ENCODE results near the gene A4GALT. TPM values are rescaled to one million over a fixed set of nuclear protein-coding genes. Genes with fewer than 3 reads are reported as not detected.

The A4GALT gene
- total and polyA plus RNA-seq, 10 of the 15 experiments (the other 5 are each of a cell fraction or from before 2014, with no cell fraction given), result 0.04 to 3.9 (median 2.3) TPM; not detected in 1

DNA sequence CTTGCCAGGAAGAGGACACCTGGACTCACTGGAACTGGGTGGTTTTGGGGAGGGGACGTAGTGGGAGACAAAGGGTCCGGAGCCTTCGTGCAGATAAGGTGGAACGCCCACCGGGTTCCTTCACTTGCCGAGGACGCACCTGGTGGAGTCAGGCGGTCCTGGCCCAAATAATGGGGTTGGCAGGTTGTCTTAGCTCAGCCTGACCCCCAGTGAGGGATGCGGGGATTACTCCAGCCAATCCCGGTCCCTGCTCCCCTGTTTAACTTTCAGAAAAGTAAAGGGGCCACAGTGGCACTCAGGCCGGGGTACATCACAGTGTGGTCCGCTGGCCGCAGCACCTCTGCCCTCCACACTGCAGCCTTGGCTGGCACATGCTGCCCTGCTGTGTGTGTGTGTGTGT, 18.0 kb downstream of the A4GALT start:
- FAIRE-seq (no peak), ATAC-seq (no peak), DNase-seq (ENCODE audit: low read depth, low spot score) (no peak)
- in situ Hi-C loops (cut with MboI), result no loop called here
- Histone ChIP-seq H3K4me2 (ENCODE audit: control insufficient read depth, insufficient read depth) (no peak overlapping the region), H3K79me2 (ENCODE audit: control insufficient read depth, insufficient read depth, low read length) (peaks cover 6% of the 10 kb centered on the region), H3K27me3 (replicated peaks in 1 of 2; ENCODE audit: control insufficient read depth in 2 of 2, insufficient read depth in 2 of 2, low read length in 1 of 2) (no peaks in the 10 kb centered on the region), H4K20me1 (ENCODE audit: control insufficient read depth, insufficient read depth) (no peaks in the 10 kb centered on the region), H3K27ac (ENCODE audit: control insufficient read depth, insufficient read depth) (no peak overlapping the region), H3K4me1 (ENCODE audit: control insufficient read depth, insufficient read depth, low read length) (peaks cover 3% of the 10 kb centered on the region), H3K36me3 (ENCODE audit: control insufficient read depth in 2 of 2, insufficient read depth in 2 of 2, low read length in 1 of 2) (peaks cover 0 to 3% of the 10 kb centered on the region in 2 experiments; a peak in 3 of 4 replicates), H3K9ac (ENCODE audit: control insufficient read depth, insufficient read depth, low read length) (no peak overlapping the region), H3K4me3 (no peak overlapping the region), H3K9me3 (replicated peaks; ENCODE audit: control insufficient read depth, insufficient read depth, low read length) (no peaks in the 10 kb centered on the region), H2AFZ (ENCODE audit: control insufficient read depth, low read depth, low read length) (no peak overlapping the region)
- WGBS (ENCODE audit: insufficient coverage, insufficient replicate concordance, low lambda C conversion rate, missing lambda C conversion rate), result 83% methylated on average over 13 of the region's 13 CpGs
- RAD21 ChIA-PET (ENCODE audit: unreplicated experiment), result no interaction called here
- no peak for TF ChIP-seq GATAD2B (conservative IDR thresholded peaks at IDR 0.05; ENCODE audit: low read depth)
- SMC1A ChIA-PET (ENCODE audit: uncharacterized antibody, unreplicated experiment), result no interaction called here
- POLR2A ChIA-PET, result no interaction called here
- CTCF ChIA-PET, result no interaction called here
- intact Hi-C loops (cut with micrococcal nuclease; ENCODE audit: unreplicated experiment), result no loop called here
- no TSS peak for BruUV-seq (replicated peaks)

DNA sequence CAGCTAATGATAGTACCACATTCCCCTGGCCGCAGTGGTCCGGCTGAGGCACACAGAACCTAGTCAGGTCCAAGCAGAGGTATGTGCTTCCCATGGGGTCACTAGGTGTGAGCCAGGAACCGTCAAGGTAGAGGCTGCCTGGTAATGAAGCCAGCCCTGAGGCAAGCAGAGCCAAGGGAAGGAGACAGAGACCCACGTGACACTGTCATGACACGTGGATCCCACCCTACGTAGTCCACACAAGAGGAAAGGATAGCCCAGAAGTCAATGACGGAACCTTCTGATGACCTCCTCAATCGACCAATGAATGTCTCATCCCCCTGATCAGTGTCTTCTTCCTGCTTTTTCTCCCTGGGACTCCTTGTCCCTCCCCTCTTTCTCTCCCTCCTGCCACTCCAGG, 19.0 kb downstream of the A4GALT start:
- Histone ChIP-seq H3K4me1 (ENCODE audit: control insufficient read depth, insufficient read depth, low read length) (no peaks in the 10 kb centered on the region; the same call in 1 of the 2 replicates), H3K36me3 (ENCODE audit: control insufficient read depth in 2 of 2, insufficient read depth in 2 of 2, low read length in 1 of 2) (peaks cover 0 to 3% of the 10 kb centered on the region in 2 experiments; a peak in 3 of 4 replicates), H3K27ac (ENCODE audit: control insufficient read depth, insufficient read depth) (no peak overlapping the region), H3K4me2 (ENCODE audit: control insufficient read depth, insufficient read depth) (no peak overlapping the region), H3K4me3 (no peak overlapping the region), H2AFZ (ENCODE audit: control insufficient read depth, low read depth, low read length) (no peak overlapping the region), H3K79me2 (ENCODE audit: control insufficient read depth, insufficient read depth, low read length) (peaks cover 2% of the 10 kb centered on the region), H3K9me3 (replicated peaks; ENCODE audit: control insufficient read depth, insufficient read depth, low read length) (no peaks in the 10 kb centered on the region), H3K27me3 (replicated peaks in 1 of 2; ENCODE audit: control insufficient read depth in 2 of 2, insufficient read depth in 2 of 2, low read length in 1 of 2) (no peaks in the 10 kb centered on the region), H4K20me1 (ENCODE audit: control insufficient read depth, insufficient read depth) (no peaks in the 10 kb centered on the region), H3K9ac (ENCODE audit: control insufficient read depth, insufficient read depth, low read length) (no peak overlapping the region)
- no TSS peak for BruUV-seq (replicated peaks)
- intact Hi-C loops (cut with micrococcal nuclease; ENCODE audit: unreplicated experiment) (no loop called here), in situ Hi-C loops (cut with MboI) (no loop called here)
- CTCF ChIA-PET, result no interaction called here
- SMC1A ChIA-PET (ENCODE audit: uncharacterized antibody, unreplicated experiment), result no interaction called here
- RAD21 ChIA-PET (ENCODE audit: unreplicated experiment), result no interaction called here
- FAIRE-seq (no peak), DNase-seq (ENCODE audit: low read depth, low spot score) (no peak), ATAC-seq (no peak)
- POLR2A ChIA-PET, result no interaction called here
- TF ChIP-seq NR2C1 (IDR thresholded peaks at IDR 0.05) (no peak), SIN3A (IDR thresholded peaks at IDR 0.05; ENCODE audit: low read depth, low read length) (no peak), STAT1 (conservative IDR thresholded peaks at IDR 0.05) (no peak), SP1 (IDR thresholded peaks at IDR 0.05; ENCODE audit: low read depth, low read length) (no peak), RFX5 (IDR thresholded peaks at IDR 0.05; ENCODE audit: low read depth, low read length) (no peak), JUNB (IDR thresholded peaks at IDR 0.05) (no peak), ZNF24 (IDR thresholded peaks at IDR 0.05) (no peak)
- TF ChIP-seq, protein P1, sequence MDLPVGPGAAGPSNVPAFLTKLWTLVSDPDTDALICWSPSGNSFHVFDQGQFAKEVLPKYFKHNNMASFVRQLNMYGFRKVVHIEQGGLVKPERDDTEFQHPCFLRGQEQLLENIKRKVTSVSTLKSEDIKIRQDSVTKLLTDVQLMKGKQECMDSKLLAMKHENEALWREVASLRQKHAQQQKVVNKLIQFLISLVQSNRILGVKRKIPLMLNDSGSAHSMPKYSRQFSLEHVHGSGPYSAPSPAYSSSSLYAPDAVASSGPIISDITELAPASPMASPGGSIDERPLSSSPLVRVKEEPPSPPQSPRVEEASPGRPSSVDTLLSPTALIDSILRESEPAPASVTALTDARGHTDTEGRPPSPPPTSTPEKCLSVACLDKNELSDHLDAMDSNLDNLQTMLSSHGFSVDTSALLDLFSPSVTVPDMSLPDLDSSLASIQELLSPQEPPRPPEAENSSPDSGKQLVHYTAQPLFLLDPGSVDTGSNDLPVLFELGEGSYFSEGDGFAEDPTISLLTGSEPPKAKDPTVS (IDR thresholded peaks at IDR 0.05; ENCODE audit: low read depth, low read length), result no peak
- TF ChIP-seq, protein P2, sequence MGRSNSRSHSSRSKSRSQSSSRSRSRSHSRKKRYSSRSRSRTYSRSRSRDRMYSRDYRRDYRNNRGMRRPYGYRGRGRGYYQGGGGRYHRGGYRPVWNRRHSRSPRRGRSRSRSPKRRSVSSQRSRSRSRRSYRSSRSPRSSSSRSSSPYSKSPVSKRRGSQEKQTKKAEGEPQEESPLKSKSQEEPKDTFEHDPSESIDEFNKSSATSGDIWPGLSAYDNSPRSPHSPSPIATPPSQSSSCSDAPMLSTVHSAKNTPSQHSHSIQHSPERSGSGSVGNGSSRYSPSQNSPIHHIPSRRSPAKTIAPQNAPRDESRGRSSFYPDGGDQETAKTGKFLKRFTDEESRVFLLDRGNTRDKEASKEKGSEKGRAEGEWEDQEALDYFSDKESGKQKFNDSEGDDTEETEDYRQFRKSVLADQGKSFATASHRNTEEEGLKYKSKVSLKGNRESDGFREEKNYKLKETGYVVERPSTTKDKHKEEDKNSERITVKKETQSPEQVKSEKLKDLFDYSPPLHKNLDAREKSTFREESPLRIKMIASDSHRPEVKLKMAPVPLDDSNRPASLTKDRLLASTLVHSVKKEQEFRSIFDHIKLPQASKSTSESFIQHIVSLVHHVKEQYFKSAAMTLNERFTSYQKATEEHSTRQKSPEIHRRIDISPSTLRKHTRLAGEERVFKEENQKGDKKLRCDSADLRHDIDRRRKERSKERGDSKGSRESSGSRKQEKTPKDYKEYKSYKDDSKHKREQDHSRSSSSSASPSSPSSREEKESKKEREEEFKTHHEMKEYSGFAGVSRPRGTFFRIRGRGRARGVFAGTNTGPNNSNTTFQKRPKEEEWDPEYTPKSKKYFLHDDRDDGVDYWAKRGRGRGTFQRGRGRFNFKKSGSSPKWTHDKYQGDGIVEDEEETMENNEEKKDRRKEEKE (IDR thresholded peaks at IDR 0.05), result no peak
- 66% methylated on average over 8 of the region's 8 CpGs for whole genome bisulfite sequencing (ENCODE audit: insufficient coverage, insufficient replicate concordance, low lambda C conversion rate, missing lambda C conversion rate)
